H9 (cell line): ENCODE measurements around the gene FLNC. TPM values are rescaled to one million over a fixed set of nuclear protein-coding genes. Genes with fewer than 3 reads are reported as not detected.
A peak's percentile ranks its signal among the peaks of the same experiment; 100 is the strongest.

Experiments
- DNase-seq: peaks from one replicate; pipeline ENCODE4 v3.0.0-alpha.2; 2017
- H2AFZ ChIP-seq: one replicate; pipeline ENCODE4 v1.6.1; 2013; ENCODE audit warnings: mild to moderate bottlenecking, low read length, control low read depth, moderate library complexity
- H2AK5ac ChIP-seq: 2 replicates; pipeline ENCODE4 v1.6.1; 2013; ENCODE audit warnings: low read length, control low read depth, mixed read lengths; ENCODE audit not compliant: insufficient read length
- H2BK120ac ChIP-seq: one replicate; pipeline ENCODE4 v1.6.1; 2013; ENCODE audit warnings: low read depth, mild to moderate bottlenecking, low read length, control low read depth, inconsistent platforms; ENCODE audit not compliant: poor library complexity, severe bottlenecking
- H2BK12ac ChIP-seq: 2 replicates; pipeline ENCODE4 v1.6.1; 2013; ENCODE audit warnings: low read length, control low read depth, mixed read lengths, low read depth; ENCODE audit not compliant: insufficient read length
- H2BK15ac ChIP-seq: 2 replicates; pipeline ENCODE4 v1.6.1; 2013; ENCODE audit warnings: low read depth, low read length, control low read depth
- H2BK20ac ChIP-seq: one replicate; pipeline ENCODE4 v1.6.1; 2013; ENCODE audit warnings: low read depth, mild to moderate bottlenecking, low read length, control low read depth, inconsistent platforms; ENCODE audit not compliant: poor library complexity, severe bottlenecking
- H2BK5ac ChIP-seq: 2 replicates; pipeline ENCODE4 v1.6.1; 2013; ENCODE audit warnings: low read length, control low read depth, mixed read lengths; ENCODE audit not compliant: insufficient read length
- H3K14ac ChIP-seq: 2 replicates; pipeline ENCODE4 v1.6.1; 2013; ENCODE audit warnings: low read length, control low read depth; ENCODE audit not compliant: insufficient read depth
- H3K18ac ChIP-seq: 2 replicates; pipeline ENCODE4 v1.6.1; 2013; ENCODE audit warnings: low read depth, mild to moderate bottlenecking, mixed read lengths, low read length, control low read depth; ENCODE audit not compliant: insufficient read length
- H3K23ac ChIP-seq: 2 replicates; pipeline ENCODE4 v1.6.1; 2013; ENCODE audit warnings: low read length, control low read depth, mixed read lengths, low read depth; ENCODE audit not compliant: insufficient read length
- H3K23me2 ChIP-seq: 2 replicates; pipeline ENCODE4 v1.6.1; 2013; ENCODE audit warnings: low read depth, mild to moderate bottlenecking, mixed read lengths, low read length, control low read depth; ENCODE audit not compliant: insufficient read length, poor library complexity, severe bottlenecking
- H3K27ac ChIP-seq: 2 replicates; pipeline ENCODE4 v1.5.1; 2013; ENCODE audit warnings: low read length, control low read depth, mixed read lengths, low read depth; ENCODE audit not compliant: insufficient read length
- H3K27me3 ChIP-seq: 2 replicates; pipeline ENCODE4 v1.6.1; 2013; ENCODE audit warnings: low read length, control low read depth, inconsistent platforms; ENCODE audit not compliant: insufficient read depth
- H3K4ac ChIP-seq: 2 replicates; pipeline ENCODE4 v1.6.1; 2013; ENCODE audit warnings: low read depth, mild to moderate bottlenecking, control low read depth, inconsistent platforms, low read length, moderate library complexity
- H3K4me1 ChIP-seq: 2 replicates; pipeline ENCODE4 v1.6.1; 2013; ENCODE audit warnings: low read length, control low read depth, inconsistent platforms; ENCODE audit not compliant: insufficient read depth
- H3K4me2 ChIP-seq: 2 replicates; pipeline ENCODE4 v1.6.1; 2013; ENCODE audit warnings: low read length, control low read depth, mixed read lengths; ENCODE audit not compliant: insufficient read length, insufficient read depth
- H3K56ac ChIP-seq: 2 replicates; pipeline ENCODE4 v1.6.1; 2013; ENCODE audit warnings: low read depth, mild to moderate bottlenecking, mixed read lengths, low read length, control low read depth; ENCODE audit not compliant: insufficient read length
- H3K79me1 ChIP-seq: 2 replicates; pipeline ENCODE4 v1.6.1; 2013; ENCODE audit warnings: low read depth, mild to moderate bottlenecking, moderate library complexity, low read length, control low read depth, inconsistent platforms; ENCODE audit not compliant: insufficient read depth, poor library complexity, severe bottlenecking
- H3K79me2 ChIP-seq: 2 replicates; pipeline ENCODE4 v1.6.1; 2013; ENCODE audit warnings: low read length, control low read depth, inconsistent platforms; ENCODE audit not compliant: insufficient read depth
- H3K9ac ChIP-seq: 2 replicates; pipeline ENCODE4 v1.6.1; 2013; ENCODE audit warnings: low read length, control low read depth, mixed read lengths; ENCODE audit not compliant: insufficient read length; ENCODE audit errors: extremely low read depth
- H3K9me3 ChIP-seq: one replicate; pipeline ENCODE4 v1.6.1; 2013; ENCODE audit warnings: low read depth, low read length, inconsistent platforms; ENCODE audit not compliant: control insufficient read depth
- H3T11ph ChIP-seq: one replicate; pipeline ENCODE4 v1.6.1; 2013; ENCODE audit warnings: mild to moderate bottlenecking, low read length, control low read depth, inconsistent platforms
- H4K20me1 ChIP-seq: one replicate; pipeline ENCODE4 v1.6.1; 2013; ENCODE audit not compliant: control insufficient read depth, insufficient read length, insufficient read depth
- H4K5ac ChIP-seq: 2 replicates; pipeline ENCODE4 v1.6.1; 2013; ENCODE audit warnings: low read depth, mild to moderate bottlenecking, mixed read lengths, low read length, control low read depth; ENCODE audit not compliant: insufficient read length
- H4K8ac ChIP-seq: replicated peaks from 2 replicates; pipeline ENCODE4 v1.6.1; 2013; ENCODE audit warnings: low read length, control low read depth, mixed read lengths, low read depth; ENCODE audit not compliant: insufficient read length
- H4K91ac ChIP-seq: 2 replicates; pipeline ENCODE4 v1.6.1; 2013; ENCODE audit warnings: low read depth, mild to moderate bottlenecking, moderate library complexity, mixed read lengths, low read length, control low read depth; ENCODE audit not compliant: insufficient read length
- H3K27ac Mint-ChIP-seq, 3 experiments: 2 replicates in 2 of 3; 3 replicates in 1 of 3; pipeline ENCODE4 v1.8.0; 2020 to 2021; ENCODE audit warnings: mixed read lengths in 3 of 3, mild to moderate bottlenecking in 1 of 3, moderate library complexity in 1 of 3
- H3K27me3 Mint-ChIP-seq: 2 replicates; pipeline ENCODE4 v1.8.0; 2021; ENCODE audit warnings: low read depth, mild to moderate bottlenecking, moderate library complexity, mixed read lengths
- H3K36me3 Mint-ChIP-seq, 3 experiments: 2 replicates in 2 of 3; 3 replicates in 1 of 3; pipeline ENCODE4 v1.8.0; 2020 to 2021; ENCODE audit warnings: low read depth in 3 of 3, mixed read lengths in 3 of 3; ENCODE audit not compliant: insufficient read depth in 1 of 3
- H3K4me1 Mint-ChIP-seq, 2 experiments: 2 replicates each; pipeline ENCODE4 v1.8.0; 2020; ENCODE audit warnings: mixed read lengths in 2 of 2
- H3K4me3 Mint-ChIP-seq, 2 experiments: 2 replicates in 1 of 2; 3 replicates in 1 of 2; pipeline ENCODE4 v1.8.0; 2020 to 2021; ENCODE audit warnings: mild to moderate bottlenecking in 2 of 2, mixed read lengths in 2 of 2, moderate library complexity in 1 of 2
- H3K9me3 Mint-ChIP-seq, 2 experiments: 2 replicates in 1 of 2; 3 replicates in 1 of 2; pipeline ENCODE4 v1.8.0; 2020; ENCODE audit warnings: mild to moderate bottlenecking in 2 of 2, mixed read lengths in 2 of 2, moderate library complexity in 1 of 2
- CTCF ChIP-seq: fragments of 200-600 bp; sonication (generic); conservative IDR thresholded peaks from 3 replicates; pipeline ENCODE4 v1.8.0; 2021; ENCODE audit warnings: antibody characterized with exemption, mild to moderate bottlenecking
- WGBS: extraction: QIAGEN DNeasy Blood & Tissue Kit; methylation state at CpG from one replicate; pipeline ENCODE4 v1.1.7; 2013; ENCODE audit warnings: missing lambda C conversion rate, low lambda C conversion rate, mixed read lengths; ENCODE audit not compliant: insufficient read length; ENCODE audit errors: extremely low coverage; 5-methylcytosine and 5-hydroxymethylcytosine counted together
- total RNA-seq: library from RNA; stranded (reverse); gene quantifications from 2 replicates; pipeline ENCODE4 v1.2.1, GENCODE V29; 2021

The FLNC gene
- total RNA-seq, 1 experiment from 2014 or later = 12.2 TPM

- Histone ChIP-seq H3K56ac (no peak overlapping the region), H4K8ac (no peak overlapping the region), H3K4me2 (no peak overlapping the region), H3K79me1 (no peaks in the 10 kb centered on the region), H3K27me3 (no peaks in the 10 kb centered on the region), H4K20me1 (no peaks in the 10 kb centered on the region), H3K14ac (no peak overlapping the region), H2AFZ (no peak overlapping the region), H2BK15ac (no peak overlapping the region), H3K9me3 (no peaks in the 10 kb centered on the region), H2BK12ac (no peak overlapping the region), H3K18ac (no peak overlapping the region), H2BK5ac (no peak overlapping the region), H3K23me2 (peaks cover 12% of the 10 kb centered on the region), H3K4ac (no peak overlapping the region), H2AK5ac (no peak overlapping the region), H3K27ac (no peak overlapping the region), H3T11ph (no peak overlapping the region), H3K79me2 (no peaks in the 10 kb centered on the region), H3K9ac (no peak overlapping the region), H4K91ac (no peak overlapping the region), H3K23ac (no peak overlapping the region), H2BK20ac (no peak overlapping the region), H4K5ac (no peak overlapping the region), H2BK120ac (no peak overlapping the region), H3K4me1 (peaks cover 5% of the 10 kb centered on the region; the same call in 1 of the 2 replicates)
- WGBS = no CpG with 5 or more reads among the region's 19 CpGs
- Mint-ChIP-seq H3K4me3 (no peak overlapping the region), H3K27me3 (peaks cover 22% of the 10 kb centered on the region), H3K27ac (no peak overlapping the region), H3K36me3 (peaks cover 0 to 13% (median 5%) of the 10 kb centered on the region in 3 experiments; a peak in 5 of 7 replicates), H3K4me1 (peaks cover 25 to 27% of the 10 kb centered on the region in 2 experiments), H3K9me3 (peaks cover 0 to 2% of the 10 kb centered on the region in 2 experiments; a peak in 1 of 5 replicates)
- TF ChIP-seq CTCF = no peak
- DNase-seq = peak; percentile 24
These were observed 76.8 kb downstream of the FLNC start for GRCh38 chr7:128906766-128907559.

Other genes with a start within 250 kb of the FLNC start
- gene GARIN1A, start 158.1 kb upstream of the FLNC start, total RNA-seq = 0.50 and 0.98 TPM in 2 replicates
- 168 TPM in 2 replicates for gene CALU, start 91.0 kb upstream of the FLNC start, total RNA-seq
- not detected in 2 replicates for gene OPN1SW, start 54.6 kb upstream of the FLNC start, total RNA-seq
- gene CCDC136, start 38.4 kb upstream of the FLNC start, total RNA-seq = 28.7 and 31.1 TPM in 2 replicates
- 115 and 117 TPM in 2 replicates for gene ATP6V1F, start 32.5 kb downstream of the FLNC start, total RNA-seq
- 4.8 and 5.3 TPM in 2 replicates for gene KCP, start 80.3 kb downstream of the FLNC start, total RNA-seq
- gene IRF5, start 107.5 kb downstream of the FLNC start, total RNA-seq = 0.70 and 0.74 TPM in 2 replicates
- 88.3 and 90.1 TPM in 2 replicates for gene TNPO3, start 224.7 kb downstream of the FLNC start, total RNA-seq